Esophagus muscularis mucosa (tissue), 4 donors: Measurements from ENCODE around the gene GNAO1.

Source experiments
- EP300 ChIP-seq: sonication (generic); formaldehyde crosslinking; IDR thresholded peaks from one replicate; pipeline ENCODE4 v1.6.1; 2017; ENCODE audit warnings: antibody characterized with exemption
- POLR2A ChIP-seq: fragments of 450-650 bp; IDR thresholded peaks from one replicate; pipeline ENCODE4 v1.6.1; 2017; ENCODE audit warnings: antibody characterized with exemption, moderate library complexity, mild to moderate bottlenecking, low read depth
- POLR2AphosphoS5 ChIP-seq, 2 donors: sonication (generic); formaldehyde crosslinking; IDR thresholded peaks; one replicate each; pipeline ENCODE4 v1.6.1; 2017; ENCODE audit warnings: antibody characterized with exemption in 2 of 2
- TF ChIP-seq, protein P1 (sequence below), 3 experiments: fragments of 200-600 bp in 2 of 3; fragments of 450-650 bp in 1 of 3; sonication (generic) in 2 of 3; IDR thresholded peaks; one replicate each; pipeline ENCODE4 v1.5.1; 2017 to 2019; ENCODE audit warnings: antibody characterized with exemption in 3 of 3, mild to moderate bottlenecking in 2 of 3, moderate library complexity in 1 of 3

DNA sequence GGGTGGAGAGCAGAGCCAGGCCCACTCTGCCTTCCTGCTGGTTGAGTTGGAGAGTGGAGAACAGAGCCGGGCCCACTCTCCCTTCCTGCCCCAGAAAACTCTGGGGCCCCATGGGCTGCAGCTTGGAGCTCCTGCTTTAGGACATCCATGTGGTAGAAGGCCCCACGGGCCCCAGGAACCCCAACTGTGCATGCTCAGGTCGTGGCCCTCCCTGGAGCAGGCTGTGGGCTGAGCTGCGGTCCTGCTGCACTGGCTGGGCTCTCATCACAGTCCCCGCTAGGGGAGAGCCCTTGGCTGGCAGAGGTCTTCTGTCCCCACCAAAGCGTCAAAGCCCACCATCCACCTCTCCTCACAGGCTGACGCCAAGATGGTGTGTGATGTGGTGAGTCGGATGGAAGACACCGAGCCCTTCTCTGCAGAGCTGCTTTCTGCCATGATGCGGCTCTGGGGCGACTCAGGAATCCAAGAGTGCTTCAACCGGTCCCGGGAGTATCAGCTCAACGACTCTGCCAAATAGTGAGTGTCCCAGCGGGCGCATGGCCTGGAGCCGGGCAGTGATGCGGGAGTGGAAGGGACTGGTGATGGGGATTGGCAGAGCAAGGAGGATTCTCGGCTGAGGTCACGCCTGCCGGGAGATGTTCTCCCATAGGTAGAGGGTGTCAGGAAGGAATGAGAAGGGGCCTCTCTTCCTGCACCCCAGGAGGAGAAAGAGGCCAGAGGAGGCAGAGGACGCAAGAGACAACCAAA, 137.2 kb downstream of the GNAO1 start:
- TF ChIP-seq, protein P1, sequence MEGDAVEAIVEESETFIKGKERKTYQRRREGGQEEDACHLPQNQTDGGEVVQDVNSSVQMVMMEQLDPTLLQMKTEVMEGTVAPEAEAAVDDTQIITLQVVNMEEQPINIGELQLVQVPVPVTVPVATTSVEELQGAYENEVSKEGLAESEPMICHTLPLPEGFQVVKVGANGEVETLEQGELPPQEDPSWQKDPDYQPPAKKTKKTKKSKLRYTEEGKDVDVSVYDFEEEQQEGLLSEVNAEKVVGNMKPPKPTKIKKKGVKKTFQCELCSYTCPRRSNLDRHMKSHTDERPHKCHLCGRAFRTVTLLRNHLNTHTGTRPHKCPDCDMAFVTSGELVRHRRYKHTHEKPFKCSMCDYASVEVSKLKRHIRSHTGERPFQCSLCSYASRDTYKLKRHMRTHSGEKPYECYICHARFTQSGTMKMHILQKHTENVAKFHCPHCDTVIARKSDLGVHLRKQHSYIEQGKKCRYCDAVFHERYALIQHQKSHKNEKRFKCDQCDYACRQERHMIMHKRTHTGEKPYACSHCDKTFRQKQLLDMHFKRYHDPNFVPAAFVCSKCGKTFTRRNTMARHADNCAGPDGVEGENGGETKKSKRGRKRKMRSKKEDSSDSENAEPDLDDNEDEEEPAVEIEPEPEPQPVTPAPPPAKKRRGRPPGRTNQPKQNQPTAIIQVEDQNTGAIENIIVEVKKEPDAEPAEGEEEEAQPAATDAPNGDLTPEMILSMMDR (IDR thresholded peaks at IDR 0.05): no peak
- TF ChIP-seq POLR2A (no peak), POLR2AphosphoS5 (IDR thresholded peaks at IDR 0.05) (no peak), EP300 (no peak)
